Stimulated activated CD8-positive, alpha-beta memory T cell treated with anti-CD3 and anti-CD28 coated beads, Interleukin-7, amount 100 ng/mL, for 48 hours (primary cell): ENCODE measurements around the gene NUF2.

Source experiments
- DNase-seq, 2 donors: peaks; one replicate each; pipeline ENCODE4 v3.0.0-alpha.2; 2020; ENCODE audit warnings: low read depth in 1 of 2; ENCODE audit errors: extremely low read depth in 1 of 2

Gene NUF2

GRCh38 chr1:163399001-163399400, 77.2 kb downstream of the NUF2 start:
- DNase-seq: no peak

GRCh38 chr1:163399976-163400601, 78.3 kb downstream of the NUF2 start:
- no peak for DNase-seq

GRCh38 chr1:163401211-163401610, 79.5 kb downstream of the NUF2 start:
- DNase-seq: no peak
